ENCODE results near the gene ZNF76. TPM values are rescaled to one million over a fixed set of nuclear protein-coding genes. Genes with fewer than 3 reads are reported as not detected.

ZNF76 gene
- total RNA-seq, 2 experiments from 2014 or later = 46.1 to 53.4 TPM

- ChIA-PET POLR2A (no interaction called here), CTCF (no interaction called here)
- H3K9me3 ChIP-seq (ENCODE audit: control insufficient read depth in 1 of 2, insufficient read depth in 1 of 2, low read length in 2 of 2) = peaks cover 0 to 5% of the 10 kb centered on the region in 2 experiments
- no peak overlapping the region for H3K27ac Mint-ChIP-seq
- H3K4me3 ChIP-seq (ENCODE audit: low read length) = no peak overlapping the region
- H3K9me3 Mint-ChIP-seq = no peaks in the 10 kb centered on the region
- no peaks in the 10 kb centered on the region for H3K27me3 ChIP-seq (ENCODE audit: control insufficient read depth in 1 of 2, insufficient read depth in 2 of 2, low read length in 2 of 2)
- no peaks in the 10 kb centered on the region for H3K4me1 Mint-ChIP-seq (ENCODE audit: low read depth)
- ATAC-seq (ENCODE audit: poor library complexity) (no peak), DNase-seq (no peak)
- H3K36me3 ChIP-seq (ENCODE audit: insufficient read depth, low read length) = no peaks in the 10 kb centered on the region
- intact Hi-C loops (cut with DNase I, micrococcal nuclease) = no loop called here
- peaks cover 4% of the 10 kb centered on the region for H3K36me3 Mint-ChIP-seq (ENCODE audit: low read depth)
- H3K4me3 Mint-ChIP-seq = no peak overlapping the region
- no peak overlapping the region for H3K27ac ChIP-seq (ENCODE audit: low read depth in 1 of 2, low read length in 2 of 2)
- no peaks in the 10 kb centered on the region for H3K4me1 ChIP-seq (ENCODE audit: insufficient read depth, low read length)
- TF ChIP-seq, protein P1, sequence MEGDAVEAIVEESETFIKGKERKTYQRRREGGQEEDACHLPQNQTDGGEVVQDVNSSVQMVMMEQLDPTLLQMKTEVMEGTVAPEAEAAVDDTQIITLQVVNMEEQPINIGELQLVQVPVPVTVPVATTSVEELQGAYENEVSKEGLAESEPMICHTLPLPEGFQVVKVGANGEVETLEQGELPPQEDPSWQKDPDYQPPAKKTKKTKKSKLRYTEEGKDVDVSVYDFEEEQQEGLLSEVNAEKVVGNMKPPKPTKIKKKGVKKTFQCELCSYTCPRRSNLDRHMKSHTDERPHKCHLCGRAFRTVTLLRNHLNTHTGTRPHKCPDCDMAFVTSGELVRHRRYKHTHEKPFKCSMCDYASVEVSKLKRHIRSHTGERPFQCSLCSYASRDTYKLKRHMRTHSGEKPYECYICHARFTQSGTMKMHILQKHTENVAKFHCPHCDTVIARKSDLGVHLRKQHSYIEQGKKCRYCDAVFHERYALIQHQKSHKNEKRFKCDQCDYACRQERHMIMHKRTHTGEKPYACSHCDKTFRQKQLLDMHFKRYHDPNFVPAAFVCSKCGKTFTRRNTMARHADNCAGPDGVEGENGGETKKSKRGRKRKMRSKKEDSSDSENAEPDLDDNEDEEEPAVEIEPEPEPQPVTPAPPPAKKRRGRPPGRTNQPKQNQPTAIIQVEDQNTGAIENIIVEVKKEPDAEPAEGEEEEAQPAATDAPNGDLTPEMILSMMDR (IDR thresholded peaks at IDR 0.05) = no peak
- H3K27me3 Mint-ChIP-seq = no peaks in the 10 kb centered on the region
Measured at GRCh38 chr6:35234901-35235300, 24.6 kb upstream of the ZNF76 start.

DNA sequence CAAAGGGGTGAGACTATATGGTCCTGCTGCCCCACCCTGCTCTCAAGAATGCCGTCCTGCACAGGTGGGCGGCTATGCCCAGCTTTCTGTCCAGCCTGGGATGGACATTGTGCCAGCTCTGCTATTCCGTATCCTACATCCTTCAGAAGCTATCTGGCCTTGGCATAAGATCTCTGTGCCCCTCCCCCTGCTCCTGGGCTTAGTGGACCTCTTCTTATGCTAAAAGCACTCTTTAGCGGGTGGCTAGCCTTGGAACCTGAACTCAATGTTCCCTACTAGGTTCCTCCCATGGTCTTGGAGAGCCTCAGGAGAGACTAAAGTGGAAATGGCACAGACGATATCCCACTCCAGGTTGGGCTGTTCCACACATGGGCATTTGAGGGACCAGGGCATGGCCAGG, 23.3 kb upstream of the ZNF76 start:
- Mint-ChIP-seq H3K9me3 (no peaks in the 10 kb centered on the region), H3K36me3 (ENCODE audit: low read depth) (peaks cover 4% of the 10 kb centered on the region), H3K4me1 (ENCODE audit: low read depth) (peaks cover 4% of the 10 kb centered on the region), H3K27me3 (no peaks in the 10 kb centered on the region), H3K27ac (no peak overlapping the region), H3K4me3 (no peak overlapping the region)
- peaks cover 3% of the 10 kb centered on the region for H3K4me1 ChIP-seq (ENCODE audit: insufficient read depth, low read length)
- CTCF ChIA-PET = no interaction called here
- DNase-seq (no peak), ATAC-seq (ENCODE audit: poor library complexity) (no peak)
- POLR2A ChIA-PET = interaction anchor here (0.6 kb wide), 1 partner anchor 1103 kb away, joined by 3 read pairs; no protein-coding TSS in a partner anchor
- TF ChIP-seq, protein P1 (IDR thresholded peaks at IDR 0.05) = no peak
- no peak overlapping the region for H3K4me3 ChIP-seq (ENCODE audit: low read length)
- no peaks in the 10 kb centered on the region for H3K36me3 ChIP-seq (ENCODE audit: insufficient read depth, low read length)
- intact Hi-C loops (cut with DNase I, micrococcal nuclease) = no loop called here
- H3K9me3 ChIP-seq (ENCODE audit: control insufficient read depth in 1 of 2, insufficient read depth in 1 of 2, low read length in 2 of 2) = peaks cover 0 to 5% of the 10 kb centered on the region in 2 experiments
- H3K27ac ChIP-seq (ENCODE audit: low read depth in 1 of 2, low read length in 2 of 2) = no peak overlapping the region
- no peaks in the 10 kb centered on the region for H3K27me3 ChIP-seq (ENCODE audit: control insufficient read depth in 1 of 2, insufficient read depth in 2 of 2, low read length in 2 of 2)

DNA sequence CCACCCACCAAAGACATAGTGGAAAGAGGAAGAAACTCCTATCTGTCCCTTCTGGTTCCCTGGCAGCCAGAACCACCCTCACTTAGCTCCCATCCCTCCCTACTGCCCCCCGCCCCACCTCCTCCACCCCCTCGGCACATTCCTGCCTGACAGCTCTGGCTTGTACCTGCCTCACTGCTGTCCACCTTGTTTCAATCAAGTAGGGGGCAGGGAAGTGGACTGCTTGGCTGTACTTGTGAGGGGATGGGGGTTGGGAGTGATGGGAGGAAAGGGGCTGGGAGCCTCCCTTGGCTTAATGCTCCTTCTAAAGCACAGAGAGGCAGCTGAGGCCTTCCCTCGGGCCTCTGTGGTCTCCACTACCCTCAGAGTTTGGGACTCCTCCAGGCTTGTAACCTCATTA, 22.1 kb upstream of the ZNF76 start:
- Mint-ChIP-seq H3K27ac (no peak overlapping the region), H3K27me3 (no peaks in the 10 kb centered on the region), H3K9me3 (no peaks in the 10 kb centered on the region), H3K4me1 (ENCODE audit: low read depth) (peaks cover 4% of the 10 kb centered on the region), H3K4me3 (no peak overlapping the region), H3K36me3 (ENCODE audit: low read depth) (peaks cover 4% of the 10 kb centered on the region)
- intact Hi-C loops (cut with DNase I, micrococcal nuclease) = no loop called here
- no peak overlapping the region for H3K4me3 ChIP-seq (ENCODE audit: low read length)
- H3K27me3 ChIP-seq (ENCODE audit: control insufficient read depth in 1 of 2, insufficient read depth in 2 of 2, low read length in 2 of 2) = no peaks in the 10 kb centered on the region
- H3K4me1 ChIP-seq (ENCODE audit: insufficient read depth, low read length) = peaks cover 6% of the 10 kb centered on the region
- H3K9me3 ChIP-seq (ENCODE audit: control insufficient read depth in 1 of 2, insufficient read depth in 1 of 2, low read length in 2 of 2) = peaks cover 0 to 5% of the 10 kb centered on the region in 2 experiments
- no peak for DNase-seq
- TF ChIP-seq, protein P1 (IDR thresholded peaks at IDR 0.05) = no peak
- CTCF ChIA-PET = no interaction called here
- ATAC-seq (ENCODE audit: poor library complexity) = no peak
- H3K27ac ChIP-seq (ENCODE audit: low read depth in 1 of 2, low read length in 2 of 2) = no peak overlapping the region
- POLR2A ChIA-PET = no interaction called here
- no peaks in the 10 kb centered on the region for H3K36me3 ChIP-seq (ENCODE audit: insufficient read depth, low read length)

Measured in CD4-positive, alpha-beta T cell (primary cell).